ENCODE data around the gene ZFP36L2.

DNA sequence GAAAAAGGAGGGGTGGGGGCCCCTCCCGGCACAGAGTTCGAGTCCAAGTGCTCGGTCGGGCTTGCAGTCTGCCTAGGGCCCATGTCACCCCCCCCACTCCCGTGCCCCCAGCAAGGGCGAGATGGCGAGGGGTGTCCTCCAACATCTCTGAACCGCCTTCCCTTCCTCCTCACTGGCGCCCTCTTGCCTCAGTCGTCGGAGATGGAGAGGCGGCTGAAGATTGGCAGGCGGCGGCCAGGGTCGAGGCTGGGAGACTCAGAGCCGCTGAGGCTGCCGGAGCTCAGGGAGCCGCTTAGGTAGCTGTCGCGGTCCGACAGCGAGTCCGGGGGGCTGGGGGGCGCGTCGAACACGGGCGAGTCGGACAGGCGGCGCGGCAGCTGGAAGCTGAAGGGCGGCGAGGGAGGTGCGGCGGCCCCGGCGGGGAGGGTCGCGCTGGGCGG lies 2.3 kb downstream of the ZFP36L2 start:
- TF ChIP-seq, protein P1, sequence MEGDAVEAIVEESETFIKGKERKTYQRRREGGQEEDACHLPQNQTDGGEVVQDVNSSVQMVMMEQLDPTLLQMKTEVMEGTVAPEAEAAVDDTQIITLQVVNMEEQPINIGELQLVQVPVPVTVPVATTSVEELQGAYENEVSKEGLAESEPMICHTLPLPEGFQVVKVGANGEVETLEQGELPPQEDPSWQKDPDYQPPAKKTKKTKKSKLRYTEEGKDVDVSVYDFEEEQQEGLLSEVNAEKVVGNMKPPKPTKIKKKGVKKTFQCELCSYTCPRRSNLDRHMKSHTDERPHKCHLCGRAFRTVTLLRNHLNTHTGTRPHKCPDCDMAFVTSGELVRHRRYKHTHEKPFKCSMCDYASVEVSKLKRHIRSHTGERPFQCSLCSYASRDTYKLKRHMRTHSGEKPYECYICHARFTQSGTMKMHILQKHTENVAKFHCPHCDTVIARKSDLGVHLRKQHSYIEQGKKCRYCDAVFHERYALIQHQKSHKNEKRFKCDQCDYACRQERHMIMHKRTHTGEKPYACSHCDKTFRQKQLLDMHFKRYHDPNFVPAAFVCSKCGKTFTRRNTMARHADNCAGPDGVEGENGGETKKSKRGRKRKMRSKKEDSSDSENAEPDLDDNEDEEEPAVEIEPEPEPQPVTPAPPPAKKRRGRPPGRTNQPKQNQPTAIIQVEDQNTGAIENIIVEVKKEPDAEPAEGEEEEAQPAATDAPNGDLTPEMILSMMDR (IDR thresholded peaks at IDR 0.05): peak in 1 of 3 donors; percentile 13
- TF ChIP-seq POLR2AphosphoS5 (IDR thresholded peaks at IDR 0.05): peak in 2 of 3 donors; percentile 75 to 87
